Measurements from ENCODE around the gene KRT10. TPM values are rescaled to one million over a fixed set of nuclear protein-coding genes. Genes with fewer than 3 reads are reported as not detected.

Gene KRT10
- total and polyA plus RNA-seq, 4 donors = 1.6 to 52.5 (median 7.1) TPM

GRCh38 chr17:40844671-40845107 lies 22.3 kb upstream of the KRT10 start (continued):
- TF ChIP-seq ZBTB33 (IDR thresholded peaks at IDR 0.05) (no peak), SP1 (IDR thresholded peaks at IDR 0.05) (no peak)

- Histone ChIP-seq H3K4me3 (ENCODE audit: low read depth in 1 of 3, low read length in 3 of 3) (no peak overlapping the region), H3K4me1 (ENCODE audit: control insufficient read depth in 4 of 4, insufficient read depth in 4 of 4, low read length in 3 of 4) (no peaks in the 10 kb centered on the region), H3K36me3 (ENCODE audit: control insufficient read depth in 4 of 4, insufficient read depth in 3 of 4, low read depth in 1 of 4, low read length in 3 of 4) (no peaks in the 10 kb centered on the region), H3K27ac (ENCODE audit: low read depth in 1 of 2, low read length in 2 of 2) (no peak overlapping the region), H3K27me3 (ENCODE audit: control insufficient read depth in 4 of 4, insufficient read depth in 4 of 4, low read length in 3 of 4) (no peaks in the 10 kb centered on the region), H3K9ac (ENCODE audit: low read depth in 1 of 2, low read length in 2 of 2) (no peak overlapping the region), H3K9me3 (ENCODE audit: control insufficient read depth in 4 of 4, low read length in 3 of 4) (no peaks in the 10 kb centered on the region)
- TF ChIP-seq RAD21 (IDR thresholded peaks at IDR 0.05) (no peak), GABPA (IDR thresholded peaks at IDR 0.05 in 1 of 2, conservative IDR thresholded peaks at IDR 0.05 in 1 of 2) (no peak), ATF3 (IDR thresholded peaks at IDR 0.05) (no peak), RXRA (IDR thresholded peaks at IDR 0.05) (no peak), YY1 (IDR thresholded peaks at IDR 0.05) (no peak), ZBTB33 (IDR thresholded peaks at IDR 0.05) (no peak), REST (IDR thresholded peaks at IDR 0.05) (no peak), EGR1 (IDR thresholded peaks at IDR 0.05; ENCODE audit: low read depth in 2 of 2) (no peak), TAF1 (conservative IDR thresholded peaks at IDR 0.05) (no peak), NR2F2 (IDR thresholded peaks at IDR 0.05) (no peak), CTCF (IDR thresholded peaks at IDR 0.05; ENCODE audit: low read depth, low read length, missing input control) (no peak)
- DNase-seq (ENCODE audit: low spot score) = no peak
- 71% methylated on average over 3 of the region's 3 CpGs for WGBS
These were observed 20.8 kb upstream of the KRT10 start for GRCh38 chr17:40843242-40843641.
